GM12801 (cell line): ENCODE results near the gene BIRC6.

Experiments used
- CTCF ChIP-seq: IDR thresholded peaks from one replicate; pipeline ENCODE4 v1.5.1; 2011; ENCODE audit warnings: control low read depth; ENCODE audit not compliant: insufficient read length; ENCODE audit errors: extremely low read depth

Gene BIRC6

GRCh38 chr2:32356681-32357317 lies at the start of gene BIRC6:
Gene BIRC6, plus strand, starts transcription at chr2:32357023. Its CDS starts 139 bp downstream, at chr2:32357162.
- TF ChIP-seq CTCF = no peak

- TF ChIP-seq CTCF = no peak
Measured at GRCh38 chr2:32310577-32310976, 46.2 kb upstream of the BIRC6 start.

- no peak for TF ChIP-seq CTCF
Measured at GRCh38 chr2:32314886-32315285, 41.9 kb upstream of the BIRC6 start.

GRCh38 chr2:32330136-32330535 lies 26.7 kb upstream of the BIRC6 start:
- TF ChIP-seq CTCF = no peak

GRCh38 chr2:32342801-32343200 lies 14.0 kb upstream of the BIRC6 start:
- no peak for TF ChIP-seq CTCF

GRCh38 chr2:32355976-32356680 lies 695 bp upstream of the BIRC6 start:
- no peak for TF ChIP-seq CTCF

- no peak for TF ChIP-seq CTCF
Measured at GRCh38 chr2:32357318-32358110, 691 bp downstream of the BIRC6 start.
